CD14-positive monocyte (primary cell): ENCODE results near the gene RNF187. TPM values are rescaled to one million over a fixed set of nuclear protein-coding genes. Genes with fewer than 3 reads are reported as not detected.
A peak's percentile ranks its signal among the peaks of the same experiment; 100 is the strongest.

ENCODE experiments used
- DNase-seq, 3 donors: peaks; one replicate each; pipeline ENCODE4 v3.0.0-alpha.2; 2011 to 2022
- H2AFZ ChIP-seq: 2 replicates; pipeline ENCODE4 v1.6.0; 2012; ENCODE audit warnings: mild to moderate bottlenecking, low read depth, low read length, inconsistent platforms; ENCODE audit not compliant: insufficient read depth, poor library complexity, severe bottlenecking
- H3K27ac ChIP-seq, 2 donors: 1 replicate in 1 of 2; 2 replicates in 1 of 2; pipeline ENCODE4 v1.5.1; 2012 to 2013; ENCODE audit warnings: low read length in 2 of 2, control low read depth in 1 of 2, inconsistent platforms in 1 of 2, low read depth in 1 of 2, mild to moderate bottlenecking in 1 of 2
- H3K27me3 ChIP-seq, 2 donors: one replicate each; pipeline versions ENCODE4 v1.6.0 to v1.6.1; 2011 to 2013; ENCODE audit warnings: low read length in 2 of 2; ENCODE audit not compliant: control insufficient read depth in 2 of 2, insufficient read depth in 2 of 2
- H3K36me3 ChIP-seq, 2 donors: replicated peaks in 1 of 2; 1 replicate in 1 of 2; 2 replicates in 1 of 2; pipeline versions ENCODE4 v1.5.1 to v1.6.1; 2012 to 2013; ENCODE audit warnings: low read length in 2 of 2, control low read depth in 1 of 2, inconsistent platforms in 1 of 2, mild to moderate bottlenecking in 1 of 2; ENCODE audit not compliant: insufficient read depth in 2 of 2, control insufficient read depth in 1 of 2
- H3K4me1 ChIP-seq, 2 donors: 1 replicate in 1 of 2; 2 replicates in 1 of 2; pipeline versions ENCODE4 v1.5.1 to v1.6.1; 2012 to 2013; ENCODE audit warnings: low read length in 2 of 2, control low read depth in 1 of 2, inconsistent platforms in 1 of 2, mild to moderate bottlenecking in 1 of 2, moderate library complexity in 1 of 2; ENCODE audit not compliant: insufficient read depth in 2 of 2, control insufficient read depth in 1 of 2
- H3K4me2 ChIP-seq: replicated peaks from 2 replicates; pipeline ENCODE3; 2012; ENCODE audit warnings: low read length, moderate library complexity, mild to moderate bottlenecking; ENCODE audit not compliant: poor library complexity, severe bottlenecking; ENCODE audit errors: extremely low read depth
- H3K4me3 ChIP-seq, 3 experiments: fragments of 200-600 bp in 1 of 3; sonication (generic) in 1 of 3; replicated peaks in 1 of 3; 1 replicate in 2 of 3; 2 replicates in 1 of 3; pipeline ENCODE4 v1.5.1; 2011 to 2013; ENCODE audit warnings: low read length in 3 of 3, mild to moderate bottlenecking in 3 of 3, control low read depth in 2 of 3, low read depth in 2 of 3, inconsistent platforms in 1 of 3, moderate library complexity in 1 of 3
- H3K79me2 ChIP-seq: 2 replicates; pipeline ENCODE4 v1.6.0; 2012; ENCODE audit warnings: mild to moderate bottlenecking, control low read depth, inconsistent platforms, low read length, moderate library complexity; ENCODE audit not compliant: insufficient read depth
- H3K9ac ChIP-seq: 2 replicates; pipeline ENCODE4 v1.6.0; 2017; ENCODE audit warnings: low read length, mild to moderate bottlenecking; ENCODE audit not compliant: insufficient read depth, poor library complexity, severe bottlenecking
- H3K9me3 ChIP-seq, 2 donors: replicated peaks in 1 of 2; 1 replicate in 1 of 2; 2 replicates in 1 of 2; pipeline versions ENCODE4 v1.5.1 to v1.6.1; 2012 to 2013; ENCODE audit warnings: low read length in 2 of 2, control low read depth in 1 of 2; ENCODE audit not compliant: control insufficient read depth in 1 of 2, insufficient read depth in 1 of 2
- H4K20me1 ChIP-seq: 2 replicates; pipeline ENCODE4 v1.6.0; 2012; ENCODE audit warnings: mild to moderate bottlenecking, low read length, control low read depth, moderate library complexity; ENCODE audit not compliant: insufficient read depth
- H3K27ac Mint-ChIP-seq, 7 donors: one replicate each; pipeline ENCODE4 v1.8.0; 2020; ENCODE audit warnings: mild to moderate bottlenecking in 7 of 7, mixed read lengths in 7 of 7, moderate library complexity in 6 of 7, inconsistent platforms in 2 of 7
- H3K27me3 Mint-ChIP-seq, 3 donors: one replicate each; pipeline ENCODE4 v1.8.0; 2021 to 2022; ENCODE audit warnings: low read depth in 3 of 3, mild to moderate bottlenecking in 3 of 3, mixed read lengths in 3 of 3, moderate library complexity in 3 of 3, inconsistent platforms in 1 of 3
- H3K36me3 Mint-ChIP-seq, 2 donors: one replicate each; pipeline ENCODE4 v1.8.0; 2020; ENCODE audit warnings: mixed read lengths in 2 of 2, inconsistent platforms in 1 of 2, mild to moderate bottlenecking in 1 of 2
- H3K4me1 Mint-ChIP-seq: one replicate; pipeline ENCODE4 v1.8.0; 2020; ENCODE audit warnings: mild to moderate bottlenecking, mixed read lengths
- H3K4me3 Mint-ChIP-seq, 2 donors: one replicate each; pipeline ENCODE4 v1.8.0; 2020; ENCODE audit warnings: mild to moderate bottlenecking in 2 of 2, mixed read lengths in 2 of 2, moderate library complexity in 1 of 2
- H3K9me3 Mint-ChIP-seq, 7 donors: one replicate each; pipeline ENCODE4 v1.8.0; 2020 to 2022; ENCODE audit warnings: mixed read lengths in 7 of 7, mild to moderate bottlenecking in 6 of 7, moderate library complexity in 6 of 7, inconsistent platforms in 2 of 7
- WGBS: methylation state at CpG from one replicate; pipeline ENCODE4 v1.1.5; 2013; ENCODE audit warnings: missing lambda C conversion rate; ENCODE audit not compliant: insufficient coverage; 5-methylcytosine and 5-hydroxymethylcytosine counted together
- intact Hi-C, 2 donors: fragments of 100-400 bp; cut with micrococcal nuclease; formaldehyde crosslinking; loops; one replicate each; pipeline versions ENCODE4 v1.15.0 to v1.15.1; 2023
- polyA plus RNA-seq, 3 donors: library from polyadenylated mRNA; depleted of rRNA in 1 of 3; unstranded in 2 of 3; stranded (reverse) in 1 of 3; fragments of 300-500 nt in 2 of 3; fragments of >200 nt in 1 of 3; fragmentation: Illumina TruSeq in 2 of 3; gene quantifications; 1 replicate in 2 of 3; 2 replicates in 1 of 3; pipeline ENCODE4 v1.2.3, GENCODE V29; 2012 to 2021
- TF ChIP-seq, protein P1 (sequence below): fragments of 200-600 bp; IDR thresholded peaks from one replicate; pipeline ENCODE4 v1.8.0; 2022; ENCODE audit warnings: antibody characterized with exemption, mild to moderate bottlenecking

RNF187 gene
- polyA plus RNA-seq, 3 donors: 5.9 to 27.6 (median 24.6) TPM

GRCh38 chr1:228464487-228464983 is 22.6 kb upstream of the RNF187 start:
- peaks cover 92 to 96% (median 93%) of the 10 kb centered on the region in 3 donors for H3K27me3 Mint-ChIP-seq
- H3K4me1 ChIP-seq: peaks cover 18 to 20% of the 10 kb centered on the region in 2 donors
- peak overlapping the region; percentile 40 for H2AFZ ChIP-seq
- peaks cover 7 to 26% of the 10 kb centered on the region in 2 donors for H3K9me3 ChIP-seq
- no peaks in the 10 kb centered on the region for H3K36me3 ChIP-seq
- peak overlapping the region; percentile 19 for H3K4me2 ChIP-seq
- 1% methylated on average over 18 of the region's 33 CpGs for WGBS
- no peaks in the 10 kb centered on the region for H4K20me1 ChIP-seq
- DNase-seq: peak in 2 of 3 donors; percentile 48 to 54
- H3K27ac ChIP-seq: no peak overlapping the region
- no peaks in the 10 kb centered on the region for H3K79me2 ChIP-seq
- no peak overlapping the region for H3K27ac Mint-ChIP-seq
- H3K4me3 Mint-ChIP-seq: peak overlapping the region; percentile 51 to 92
- no peak overlapping the region for H3K9ac ChIP-seq
- peaks cover 82 to 95% of the 10 kb centered on the region in 2 donors for H3K27me3 ChIP-seq
- peaks cover 20% of the 10 kb centered on the region for H3K4me1 Mint-ChIP-seq
- peaks cover 6 to 12% of the 10 kb centered on the region in 2 donors for H3K36me3 Mint-ChIP-seq
- peak overlapping the region in 1 of 3 experiments; percentile 50 for H3K4me3 ChIP-seq
- intact Hi-C loops: no loop called here
- H3K9me3 Mint-ChIP-seq: peaks cover 4 to 24% (median 15%) of the 10 kb centered on the region in 7 donors
- TF ChIP-seq, protein P1, sequence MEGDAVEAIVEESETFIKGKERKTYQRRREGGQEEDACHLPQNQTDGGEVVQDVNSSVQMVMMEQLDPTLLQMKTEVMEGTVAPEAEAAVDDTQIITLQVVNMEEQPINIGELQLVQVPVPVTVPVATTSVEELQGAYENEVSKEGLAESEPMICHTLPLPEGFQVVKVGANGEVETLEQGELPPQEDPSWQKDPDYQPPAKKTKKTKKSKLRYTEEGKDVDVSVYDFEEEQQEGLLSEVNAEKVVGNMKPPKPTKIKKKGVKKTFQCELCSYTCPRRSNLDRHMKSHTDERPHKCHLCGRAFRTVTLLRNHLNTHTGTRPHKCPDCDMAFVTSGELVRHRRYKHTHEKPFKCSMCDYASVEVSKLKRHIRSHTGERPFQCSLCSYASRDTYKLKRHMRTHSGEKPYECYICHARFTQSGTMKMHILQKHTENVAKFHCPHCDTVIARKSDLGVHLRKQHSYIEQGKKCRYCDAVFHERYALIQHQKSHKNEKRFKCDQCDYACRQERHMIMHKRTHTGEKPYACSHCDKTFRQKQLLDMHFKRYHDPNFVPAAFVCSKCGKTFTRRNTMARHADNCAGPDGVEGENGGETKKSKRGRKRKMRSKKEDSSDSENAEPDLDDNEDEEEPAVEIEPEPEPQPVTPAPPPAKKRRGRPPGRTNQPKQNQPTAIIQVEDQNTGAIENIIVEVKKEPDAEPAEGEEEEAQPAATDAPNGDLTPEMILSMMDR: no peak

DNA sequence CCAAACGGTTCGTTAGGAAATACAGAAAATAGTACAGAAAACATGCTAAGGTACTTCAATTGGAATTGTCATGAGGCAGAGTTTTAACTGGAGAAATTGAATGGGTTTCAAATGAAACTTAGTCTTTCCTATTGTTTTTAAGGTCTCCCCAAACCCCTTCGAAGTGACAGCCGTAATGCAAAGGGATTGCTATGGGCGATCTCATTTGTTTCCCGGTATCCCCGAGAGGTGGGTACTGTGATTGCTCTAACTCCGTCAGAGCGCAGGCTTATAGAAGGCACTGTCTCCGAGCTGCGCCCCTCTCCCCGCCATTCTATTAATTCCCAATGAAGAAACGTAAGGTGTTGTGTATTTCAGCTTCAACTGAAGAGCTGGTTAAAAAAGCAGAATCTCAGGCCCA is 22.0 kb upstream of the RNF187 start:
- intact Hi-C loops: no loop called here

More for the DNA sequence above, 22.0 kb upstream of the RNF187 start:
- 13% methylated on average over 5 of the region's 13 CpGs for WGBS
- Mint-ChIP-seq H3K36me3 (peaks cover 6 to 12% of the 10 kb centered on the region in 2 donors), H3K4me3 (peak overlapping the region in 1 of 2 donors; percentile 92), H3K9me3 (peaks cover 4 to 25% (median 15%) of the 10 kb centered on the region in 7 donors), H3K27ac (peak overlapping the region in 1 of 7 donors; percentile 27), H3K27me3 (peaks cover 93 to 98% (median 94%) of the 10 kb centered on the region in 3 donors), H3K4me1 (peaks cover 20% of the 10 kb centered on the region)
- no peak for DNase-seq
- H3K27me3 ChIP-seq: peaks cover 87 to 100% of the 10 kb centered on the region in 2 donors
- H3K4me3 ChIP-seq: peak overlapping the region in 1 of 3 experiments; percentile 50
- no peaks in the 10 kb centered on the region for H3K36me3 ChIP-seq
- no peak overlapping the region for H3K27ac ChIP-seq
- H2AFZ ChIP-seq: no peak overlapping the region
- no peak overlapping the region for H3K9ac ChIP-seq
- TF ChIP-seq, protein P1: no peak
- peak overlapping the region; percentile 19 for H3K4me2 ChIP-seq
- H3K79me2 ChIP-seq: no peaks in the 10 kb centered on the region
- H3K9me3 ChIP-seq: peaks cover 7 to 26% of the 10 kb centered on the region in 2 donors
- H3K4me1 ChIP-seq: peaks cover 15 to 18% of the 10 kb centered on the region in 2 donors
- H4K20me1 ChIP-seq: no peaks in the 10 kb centered on the region
